SK-N-MC (cell line): Measurements from ENCODE around the gene TMEM174.

Source experiments
- DNase-seq: peaks from one replicate; pipeline ENCODE4 v3.0.0-alpha.2; 2011; ENCODE audit warnings: low read depth, low spot score
- H3K27ac ChIP-seq: fragments of 200-600 bp; sonication (generic); 2 replicates; pipeline ENCODE4 v1.5.1; 2016; ENCODE audit warnings: mixed run types
- H3K36me3 ChIP-seq: fragments of 200-600 bp; sonication (generic); 2 replicates; pipeline ENCODE4 v1.6.1; 2017; ENCODE audit warnings: antibody characterized with exemption, low read length, mixed read lengths; ENCODE audit not compliant: insufficient read depth
- H3K4me3 ChIP-seq: fragments of 200-600 bp; sonication (generic); 2 replicates; pipeline ENCODE4 v1.5.1; 2016
- H3K9ac ChIP-seq: fragments of 200-600 bp; sonication (generic); 2 replicates; pipeline ENCODE4 v1.8.0; 2017; ENCODE audit warnings: mixed run types, mixed read lengths; ENCODE audit not compliant: insufficient read length
- H3K9me3 ChIP-seq: fragments of 200-600 bp; sonication (generic); 2 replicates; pipeline ENCODE4 v1.6.1; 2017; ENCODE audit warnings: low read depth, mild to moderate bottlenecking, antibody characterized with exemption, low read length, moderate library complexity, mixed read lengths
- EZH2 ChIP-seq: fragments of 200-600 bp; sonication (generic); IDR thresholded peaks from one replicate; pipeline ENCODE4 v1.6.1; 2017; ENCODE audit warnings: antibody characterized with exemption
- FOXP2 ChIP-seq: optimal IDR thresholded peaks from 2 replicates; pipeline ENCODE3; 2011; ENCODE audit warnings: mild to moderate bottlenecking, moderate library complexity; ENCODE audit not compliant: insufficient read depth; ENCODE audit errors: extremely low read length, control extremely low read depth
- POLR2AphosphoS5 ChIP-seq: IDR thresholded peaks from 2 replicates; pipeline ENCODE4 v1.6.1; 2012; ENCODE audit warnings: mild to moderate bottlenecking, low read depth, low read length, borderline replicate concordance

Gene TMEM174

DNA sequence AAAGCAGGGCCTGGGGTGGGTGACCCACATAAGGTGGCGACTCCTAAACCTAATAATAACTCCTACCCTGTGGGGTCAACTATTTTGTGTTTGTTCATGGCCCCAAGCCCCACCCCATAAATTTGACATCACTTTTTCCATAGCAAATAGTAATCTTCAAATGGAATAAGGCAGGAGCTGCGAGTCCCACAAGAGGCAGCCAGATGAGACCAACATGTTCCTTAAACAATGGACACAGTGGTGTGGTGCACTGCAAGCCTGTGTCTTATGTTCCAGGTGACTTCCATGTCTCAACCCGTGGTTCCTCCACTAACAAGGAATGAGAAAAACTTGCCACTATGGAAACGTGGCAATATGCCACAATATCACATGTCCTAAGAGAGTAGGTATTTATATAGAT lies 20.6 kb downstream of the TMEM174 start:
- no peak for TF ChIP-seq FOXP2
- TF ChIP-seq EZH2 = no peak
- TF ChIP-seq POLR2AphosphoS5 = no peak
- Histone ChIP-seq H3K27ac (no peak overlapping the region), H3K9ac (no peak overlapping the region)

DNA sequence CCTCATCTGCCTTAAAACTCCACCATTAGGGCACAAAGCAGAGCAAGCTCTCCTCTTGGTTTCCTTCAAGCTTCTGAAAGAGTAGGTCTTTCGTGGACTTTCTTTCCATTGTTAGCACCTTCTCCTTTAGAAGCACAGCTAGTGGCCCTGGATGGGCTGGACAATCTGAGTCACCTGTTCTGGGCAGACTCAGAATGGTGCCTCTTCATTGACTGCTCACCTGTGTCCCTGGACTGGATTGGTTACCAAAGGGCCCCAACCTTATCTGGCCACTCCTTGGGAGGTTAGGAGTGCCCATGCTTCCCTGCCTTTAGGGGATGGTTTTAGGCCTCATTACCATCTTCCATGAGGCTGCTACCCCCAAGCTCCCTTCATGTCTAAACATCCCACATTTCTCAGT lies 23.2 kb downstream of the TMEM174 start:
- H3K27ac ChIP-seq = no peak overlapping the region
- no peak for DNase-seq
- TF ChIP-seq FOXP2 (no peak), EZH2 (no peak), POLR2AphosphoS5 (no peak)
- H3K9ac ChIP-seq = no peak overlapping the region
- no peak overlapping the region for H3K4me3 ChIP-seq
- H3K9me3 ChIP-seq = no peaks in the 10 kb centered on the region
- no peaks in the 10 kb centered on the region for H3K36me3 ChIP-seq

More for the DNA sequence above, 20.6 kb downstream of the TMEM174 start:
- Histone ChIP-seq H3K4me3 (no peak overlapping the region), H3K9me3 (no peaks in the 10 kb centered on the region), H3K36me3 (no peaks in the 10 kb centered on the region)
- no peak for DNase-seq

DNA sequence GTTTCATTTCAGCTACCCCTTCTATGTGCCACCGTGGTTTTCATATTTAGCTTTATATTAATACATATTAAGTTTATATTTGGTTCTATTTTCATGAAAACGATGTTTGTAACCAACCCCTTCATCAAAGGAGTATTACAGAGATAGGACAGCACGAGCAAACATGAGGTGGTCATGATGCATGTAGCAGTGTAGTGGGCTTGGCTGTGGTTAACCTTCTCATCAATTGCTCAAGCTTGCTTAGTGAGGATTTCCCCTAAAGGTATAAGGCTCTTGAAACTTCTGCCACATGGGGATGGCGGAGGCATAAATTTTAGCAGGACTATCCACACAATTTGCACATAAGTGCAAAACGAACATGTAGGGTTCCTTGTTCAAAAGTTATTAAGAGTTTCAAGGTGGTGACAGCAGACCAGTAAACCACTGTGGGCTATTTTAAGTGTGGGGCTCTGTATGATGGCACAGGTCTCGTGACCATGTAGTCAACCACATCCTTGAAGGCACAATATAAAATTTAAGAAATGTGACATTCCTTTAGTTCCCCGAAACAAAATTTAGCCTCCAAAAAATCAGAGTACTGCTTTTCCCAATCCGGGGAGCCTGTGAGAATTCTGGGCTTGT lies 24.8 kb downstream of the TMEM174 start:
- TF ChIP-seq POLR2AphosphoS5 = no peak
- no peak for TF ChIP-seq EZH2
- no peak for TF ChIP-seq FOXP2
- Histone ChIP-seq H3K9ac (no peak overlapping the region), H3K4me3 (no peak overlapping the region), H3K27ac (no peak overlapping the region), H3K9me3 (no peaks in the 10 kb centered on the region), H3K36me3 (no peaks in the 10 kb centered on the region)
- no peak for DNase-seq

- Histone ChIP-seq H3K4me3 (no peak overlapping the region), H3K9me3 (no peaks in the 10 kb centered on the region), H3K36me3 (no peaks in the 10 kb centered on the region), H3K27ac (no peak overlapping the region), H3K9ac (no peak overlapping the region)
- TF ChIP-seq FOXP2 = no peak
- no peak for TF ChIP-seq EZH2
- TF ChIP-seq POLR2AphosphoS5 = no peak
- DNase-seq = no peak
Measured at GRCh38 chr5:73198833-73199592, 26.0 kb downstream of the TMEM174 start.

GRCh38 chr5:73199671-73200070 lies 26.7 kb downstream of the TMEM174 start:
- H3K9me3 ChIP-seq = no peaks in the 10 kb centered on the region
- H3K36me3 ChIP-seq = no peaks in the 10 kb centered on the region
- DNase-seq = no peak
- H3K27ac ChIP-seq = no peak overlapping the region
- TF ChIP-seq FOXP2 = no peak
- H3K9ac ChIP-seq = no peak overlapping the region
- H3K4me3 ChIP-seq = no peak overlapping the region

DNA sequence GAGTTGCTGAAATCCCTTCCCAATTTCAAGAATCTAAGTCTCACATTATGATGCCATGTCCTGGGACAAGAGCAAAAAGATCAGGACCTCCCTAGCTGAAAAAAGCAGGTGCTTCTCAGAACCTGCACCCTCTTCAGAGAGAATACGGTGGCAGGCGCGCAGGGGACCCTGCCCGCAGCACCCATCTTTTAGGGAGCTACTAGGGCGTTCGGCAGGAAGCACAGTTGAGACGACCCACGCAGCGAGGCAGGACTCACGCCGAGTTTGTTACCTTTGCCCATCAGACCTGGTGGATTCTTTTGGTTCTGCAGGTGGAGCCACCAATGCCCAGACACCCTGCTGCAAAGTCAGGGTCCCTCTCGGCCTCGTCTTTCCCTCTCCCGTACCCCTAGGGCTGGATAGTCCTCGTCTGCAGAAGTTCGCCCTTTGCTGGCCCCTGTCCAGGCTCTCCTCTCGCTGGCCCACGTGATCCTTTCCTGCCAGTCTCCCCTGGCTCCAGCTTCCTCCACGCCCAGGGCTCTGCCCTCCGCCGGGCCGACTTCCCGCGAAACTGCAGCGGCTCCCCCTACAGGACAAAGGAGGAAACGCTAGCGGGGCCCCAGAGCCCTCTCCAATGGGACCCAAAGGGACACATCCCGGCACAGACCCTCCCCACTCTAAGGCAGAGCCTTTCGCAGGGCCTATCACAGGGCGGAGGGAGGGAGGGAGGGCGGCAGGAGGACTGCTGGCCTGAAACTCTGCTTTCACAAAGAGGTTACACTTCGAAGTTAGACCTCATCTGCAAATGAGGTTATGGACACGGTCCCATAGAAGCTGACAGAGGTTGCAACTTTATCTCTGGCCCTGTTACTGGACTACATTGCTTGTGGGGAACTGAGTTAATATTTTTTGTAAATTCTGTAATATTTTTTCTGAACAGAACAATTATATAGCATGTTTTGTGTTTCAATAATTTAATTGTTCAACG lies 28.8 kb downstream of the TMEM174 start:
- no peak for DNase-seq
- Histone ChIP-seq H3K27ac (no peak overlapping the region), H3K4me3 (peak overlapping the region; percentile 34; the same call in 1 of the 2 replicates), H3K36me3 (no peaks in the 10 kb centered on the region), H3K9ac (no peak overlapping the region), H3K9me3 (no peaks in the 10 kb centered on the region)
- TF ChIP-seq EZH2 (no peak), FOXP2 (no peak), POLR2AphosphoS5 (no peak)

DNA sequence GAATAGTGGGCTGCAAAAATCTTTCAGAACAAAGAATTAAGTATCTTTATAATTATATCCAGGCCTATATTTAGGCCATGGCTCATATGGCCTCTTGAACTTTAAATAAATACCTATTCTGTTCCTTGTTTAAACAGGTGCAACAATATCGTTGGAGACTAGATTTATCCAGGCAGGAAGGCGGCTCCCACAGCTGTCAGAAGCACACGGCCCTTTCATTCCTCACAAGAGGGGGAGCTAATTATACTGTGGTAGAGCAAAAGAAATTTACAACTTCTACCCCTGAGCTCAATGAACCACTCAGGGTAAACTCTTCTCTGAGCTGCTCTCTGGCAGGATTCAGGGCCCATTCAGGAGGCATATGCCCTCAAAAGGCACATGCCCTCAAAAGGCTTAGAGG lies 31.3 kb downstream of the TMEM174 start:
- Histone ChIP-seq H3K9ac (no peak overlapping the region), H3K9me3 (no peaks in the 10 kb centered on the region), H3K27ac (no peak overlapping the region), H3K36me3 (no peaks in the 10 kb centered on the region), H3K4me3 (no peak overlapping the region)
- TF ChIP-seq FOXP2 = no peak
- no peak for TF ChIP-seq POLR2AphosphoS5
- TF ChIP-seq EZH2 = no peak
- DNase-seq = no peak

- DNase-seq = no peak
- H3K9me3 ChIP-seq = no peaks in the 10 kb centered on the region
Measured at GRCh38 chr5:73204733-73205132, 31.7 kb downstream of the TMEM174 start.

More at GRCh38 chr5:73204733-73205132, 31.7 kb downstream of the TMEM174 start:
- Histone ChIP-seq H3K27ac (no peak overlapping the region), H3K36me3 (no peaks in the 10 kb centered on the region), H3K9ac (no peak overlapping the region), H3K4me3 (no peak overlapping the region)
- TF ChIP-seq EZH2 = no peak
- TF ChIP-seq FOXP2 = no peak
- no peak for TF ChIP-seq POLR2AphosphoS5
